Osteocyte (in vitro differentiated cells): ENCODE data around the gene DCAF5. TPM values are rescaled to one million over a fixed set of nuclear protein-coding genes. Genes with fewer than 3 reads are reported as not detected.

Source experiments
- DNase-seq: peaks from one replicate; pipeline ENCODE4 v3.0.0; 2021; ENCODE audit warnings: mixed read lengths; ENCODE audit not compliant: unreplicated experiment; ENCODE audit errors: extremely low spot score
- H3K27ac Mint-ChIP-seq: one replicate; pipeline ENCODE4 v1.8.0; 2021; ENCODE audit warnings: mild to moderate bottlenecking, mixed read lengths; ENCODE audit not compliant: unreplicated experiment
- H3K27me3 Mint-ChIP-seq: one replicate; pipeline ENCODE4 v1.8.0; 2021; ENCODE audit warnings: mixed read lengths; ENCODE audit not compliant: unreplicated experiment
- H3K36me3 Mint-ChIP-seq: one replicate; pipeline ENCODE4 v1.8.0; 2021; ENCODE audit warnings: mixed read lengths; ENCODE audit not compliant: unreplicated experiment
- H3K4me1 Mint-ChIP-seq: one replicate; pipeline ENCODE4 v1.8.0; 2021; ENCODE audit warnings: mixed read lengths; ENCODE audit not compliant: unreplicated experiment
- H3K4me3 Mint-ChIP-seq: one replicate; pipeline ENCODE4 v1.8.0; 2021; ENCODE audit warnings: mild to moderate bottlenecking, moderate library complexity, mixed read lengths; ENCODE audit not compliant: unreplicated experiment
- H3K9me3 Mint-ChIP-seq: one replicate; pipeline ENCODE4 v1.8.0; 2021; ENCODE audit warnings: mixed read lengths; ENCODE audit not compliant: unreplicated experiment
- total RNA-seq: library from RNA; stranded (reverse); gene quantifications from 2 replicates; pipeline ENCODE4 v1.2.1, GENCODE V29; 2021
- TF ChIP-seq, protein P1 (sequence below): fragments of 200-600 bp; sonication (generic); IDR thresholded peaks from 2 replicates; pipeline ENCODE4 v1.5.0; 2021; ENCODE audit warnings: antibody characterized with exemption, mild to moderate bottlenecking, moderate library complexity

Gene DCAF5
- total RNA-seq, 1 donor from 2014 or later: 56.1 TPM

DNA sequence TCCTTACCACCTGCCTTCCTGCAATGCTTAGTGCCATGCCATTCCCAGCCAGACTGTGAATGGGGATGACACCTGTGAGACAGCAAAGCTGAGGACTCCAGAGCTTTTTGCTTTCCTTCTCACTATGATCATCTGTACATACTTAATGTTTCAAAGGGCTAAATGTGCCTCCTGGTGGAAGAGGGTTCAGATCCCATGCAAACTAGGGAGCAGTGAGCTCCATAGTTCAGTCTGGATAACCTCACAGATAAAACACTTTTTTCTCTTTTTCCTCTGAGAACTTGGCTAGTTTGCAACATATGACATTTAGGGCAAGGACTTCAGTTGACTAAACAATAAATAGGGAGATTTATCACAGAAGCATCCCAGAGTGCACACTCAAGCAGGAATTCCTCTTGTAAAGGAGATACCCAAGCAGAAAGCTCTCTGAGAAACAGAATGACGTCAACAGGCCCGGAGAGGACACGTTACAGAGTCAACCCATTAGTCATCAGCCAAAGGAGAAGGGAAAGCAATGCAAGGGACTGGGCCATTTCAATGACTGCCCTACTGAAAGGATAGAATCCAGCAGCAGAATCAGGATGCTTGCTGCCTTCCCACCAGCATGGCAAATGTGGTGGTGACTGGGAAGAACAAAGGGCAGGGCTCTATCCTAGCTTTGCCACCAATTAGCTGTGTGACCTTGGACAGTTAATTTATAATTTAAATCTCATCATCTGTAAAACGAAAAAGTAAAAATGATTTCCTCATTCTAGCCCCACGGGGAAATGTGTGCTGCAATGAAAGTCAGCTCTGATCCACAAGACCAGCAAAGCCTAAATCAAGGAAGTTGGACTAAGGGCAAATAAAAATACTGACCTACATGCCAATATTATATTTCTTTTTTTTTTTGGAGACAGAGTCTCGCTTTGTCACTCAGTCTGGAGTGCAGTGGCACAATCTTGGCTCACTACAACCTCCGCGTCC lies 93.0 kb downstream of the DCAF5 start:
- no peak overlapping the region for H3K4me3 Mint-ChIP-seq
- H3K27ac Mint-ChIP-seq: peak overlapping the region; percentile 13
- no peak for DNase-seq
- no peaks in the 10 kb centered on the region for H3K9me3 Mint-ChIP-seq
- no peaks in the 10 kb centered on the region for H3K27me3 Mint-ChIP-seq
- H3K4me1 Mint-ChIP-seq: peaks cover 25% of the 10 kb centered on the region
- peaks cover 49% of the 10 kb centered on the region for H3K36me3 Mint-ChIP-seq
- TF ChIP-seq, protein P1, sequence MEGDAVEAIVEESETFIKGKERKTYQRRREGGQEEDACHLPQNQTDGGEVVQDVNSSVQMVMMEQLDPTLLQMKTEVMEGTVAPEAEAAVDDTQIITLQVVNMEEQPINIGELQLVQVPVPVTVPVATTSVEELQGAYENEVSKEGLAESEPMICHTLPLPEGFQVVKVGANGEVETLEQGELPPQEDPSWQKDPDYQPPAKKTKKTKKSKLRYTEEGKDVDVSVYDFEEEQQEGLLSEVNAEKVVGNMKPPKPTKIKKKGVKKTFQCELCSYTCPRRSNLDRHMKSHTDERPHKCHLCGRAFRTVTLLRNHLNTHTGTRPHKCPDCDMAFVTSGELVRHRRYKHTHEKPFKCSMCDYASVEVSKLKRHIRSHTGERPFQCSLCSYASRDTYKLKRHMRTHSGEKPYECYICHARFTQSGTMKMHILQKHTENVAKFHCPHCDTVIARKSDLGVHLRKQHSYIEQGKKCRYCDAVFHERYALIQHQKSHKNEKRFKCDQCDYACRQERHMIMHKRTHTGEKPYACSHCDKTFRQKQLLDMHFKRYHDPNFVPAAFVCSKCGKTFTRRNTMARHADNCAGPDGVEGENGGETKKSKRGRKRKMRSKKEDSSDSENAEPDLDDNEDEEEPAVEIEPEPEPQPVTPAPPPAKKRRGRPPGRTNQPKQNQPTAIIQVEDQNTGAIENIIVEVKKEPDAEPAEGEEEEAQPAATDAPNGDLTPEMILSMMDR: no peak

DNA sequence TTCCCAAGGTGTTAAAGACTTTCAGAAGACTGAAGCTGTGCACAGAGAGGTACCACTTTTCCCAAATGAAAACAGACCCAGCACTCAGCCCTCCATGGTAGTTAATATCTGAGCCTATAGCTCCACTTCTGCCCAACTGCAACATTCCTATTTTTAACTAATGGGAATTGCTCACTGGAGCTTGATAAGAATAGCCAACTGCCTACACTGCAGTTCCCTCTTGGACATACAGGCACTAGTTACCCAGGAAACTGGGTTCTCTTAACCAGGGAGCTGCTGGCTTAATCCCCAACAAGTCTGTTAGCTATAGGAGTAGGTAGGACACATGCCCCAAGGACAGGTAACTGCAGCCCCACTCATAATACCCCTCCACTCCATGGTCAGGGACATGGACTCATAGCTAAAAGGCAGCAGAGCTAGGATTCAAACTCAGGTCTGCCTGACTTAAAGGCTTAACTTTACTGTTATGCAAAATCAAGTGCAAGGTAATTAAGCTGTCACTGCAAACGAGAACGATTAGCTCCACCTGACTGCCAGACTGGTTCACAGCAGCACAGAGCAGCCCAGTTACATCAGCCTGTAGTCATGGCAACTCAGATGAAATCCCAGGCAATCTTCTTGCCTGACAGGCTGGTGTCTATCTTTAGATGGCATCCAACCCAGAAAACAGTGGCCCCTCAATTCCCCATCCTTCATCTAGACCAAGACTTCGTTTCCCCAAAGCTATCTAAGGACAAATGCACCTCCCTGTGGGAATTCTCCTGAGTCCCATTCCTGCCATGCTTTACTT lies 96.7 kb downstream of the DCAF5 start:
- H3K27me3 Mint-ChIP-seq: no peaks in the 10 kb centered on the region
- peak overlapping the region; percentile 67 for H3K27ac Mint-ChIP-seq
- peaks cover 34% of the 10 kb centered on the region for H3K4me1 Mint-ChIP-seq
- TF ChIP-seq, protein P1: peak; percentile 15
- H3K4me3 Mint-ChIP-seq: no peak overlapping the region
- no peaks in the 10 kb centered on the region for H3K9me3 Mint-ChIP-seq
- H3K36me3 Mint-ChIP-seq: peaks cover 50% of the 10 kb centered on the region
- no peak for DNase-seq

DNA sequence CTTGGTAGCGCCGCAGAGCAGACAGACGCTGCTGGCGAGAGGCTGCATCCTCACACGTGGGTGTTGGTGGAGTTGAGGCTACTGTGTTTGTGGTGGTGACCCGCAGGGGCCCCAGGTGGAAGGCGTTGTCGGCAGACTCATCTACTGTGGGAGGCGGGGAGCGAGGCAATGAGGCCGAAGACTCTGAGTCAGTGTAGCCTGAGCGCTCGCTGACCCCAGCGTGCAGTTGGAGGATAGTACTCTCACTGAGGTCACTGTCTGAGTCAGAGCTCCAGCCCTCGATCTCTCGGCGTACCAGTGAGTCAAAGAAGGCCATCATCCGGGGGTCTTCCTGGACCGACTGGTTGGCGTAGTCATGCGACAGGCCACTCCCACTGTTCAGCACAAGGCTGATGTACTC lies 97.8 kb downstream of the DCAF5 start:
- TF ChIP-seq, protein P1: no peak
- no peak for DNase-seq
- Mint-ChIP-seq H3K36me3 (peaks cover 46% of the 10 kb centered on the region), H3K4me3 (no peak overlapping the region), H3K4me1 (peaks cover 45% of the 10 kb centered on the region), H3K27me3 (no peaks in the 10 kb centered on the region), H3K27ac (peak overlapping the region; percentile 48), H3K9me3 (no peaks in the 10 kb centered on the region)

DNA sequence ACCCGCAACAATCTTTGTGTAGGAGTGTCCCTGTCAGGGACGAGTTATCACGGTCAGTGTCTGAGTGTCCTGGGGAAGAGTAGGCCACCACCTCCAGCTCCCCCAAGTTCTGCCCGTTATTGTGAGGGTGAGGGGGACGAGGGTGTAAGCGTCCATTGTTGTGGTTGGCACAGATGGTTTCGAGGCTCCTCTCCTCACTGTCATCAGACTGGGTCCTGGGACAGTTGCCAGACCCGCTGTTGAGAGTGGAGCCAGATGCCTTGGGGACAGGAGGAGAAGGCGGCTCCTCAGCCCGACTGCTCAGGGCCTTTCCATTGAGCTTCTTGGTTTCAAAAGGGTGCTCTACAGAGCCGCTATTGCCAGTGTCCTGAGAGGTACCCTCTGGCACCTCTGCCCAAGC lies 98.9 kb downstream of the DCAF5 start:
- peaks cover 52% of the 10 kb centered on the region for H3K4me1 Mint-ChIP-seq
- H3K36me3 Mint-ChIP-seq: peaks cover 38% of the 10 kb centered on the region
- DNase-seq: no peak
- H3K27ac Mint-ChIP-seq: no peak overlapping the region
- TF ChIP-seq, protein P1: no peak
- H3K27me3 Mint-ChIP-seq: no peaks in the 10 kb centered on the region
- no peaks in the 10 kb centered on the region for H3K9me3 Mint-ChIP-seq
- no peak overlapping the region for H3K4me3 Mint-ChIP-seq

DNA sequence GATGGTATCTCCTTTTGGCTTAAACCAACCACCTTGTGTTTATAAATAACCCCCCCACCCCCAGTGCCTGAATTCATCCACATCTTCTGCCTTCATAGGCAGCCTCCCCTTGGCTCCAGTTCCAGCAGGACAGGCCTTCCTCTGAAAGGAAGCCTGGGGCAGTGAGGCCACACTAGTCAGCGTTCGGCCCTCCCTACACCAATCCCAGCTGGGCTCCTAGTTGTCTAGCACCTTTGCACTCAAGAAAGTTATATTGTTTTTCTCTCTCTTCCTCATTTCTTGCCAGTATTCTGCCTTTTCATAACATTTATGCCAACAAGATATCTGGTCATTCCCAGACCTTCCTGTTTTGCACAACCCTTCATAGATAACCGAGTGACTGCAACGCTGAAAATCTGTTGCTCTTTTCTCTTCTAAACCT lies 100.7 kb downstream of the DCAF5 start:
- Mint-ChIP-seq H3K4me1 (peaks cover 48% of the 10 kb centered on the region), H3K9me3 (no peaks in the 10 kb centered on the region), H3K27ac (no peak overlapping the region), H3K27me3 (no peaks in the 10 kb centered on the region), H3K36me3 (peaks cover 37% of the 10 kb centered on the region), H3K4me3 (no peak overlapping the region)
- TF ChIP-seq, protein P1: no peak
- DNase-seq: no peak
